Sigmoid colon (tissue), 7 donors: ENCODE results near the gene CFAP61. TPM values are rescaled to one million over a fixed set of nuclear protein-coding genes. Genes with fewer than 3 reads are reported as not detected.

ENCODE experiments used
- DNase-seq: peaks from one replicate; pipeline ENCODE4 v3.0.0-alpha.2; 2019
- H3K27ac ChIP-seq, 4 donors: fragments of 200-600 bp; sonication (generic); one replicate each; pipeline ENCODE4 v1.5.1; 2016 to 2019; ENCODE audit warnings: mild to moderate bottlenecking in 1 of 4
- H3K27me3 ChIP-seq, 3 donors: fragments of 200-600 bp; sonication (generic); one replicate each; pipeline ENCODE4 v1.5.1; 2019; ENCODE audit warnings: mild to moderate bottlenecking in 1 of 3
- H3K36me3 ChIP-seq, 4 donors: fragments of 200-600 bp; sonication (generic); one replicate each; pipeline ENCODE4 v1.5.1; 2016 to 2019
- H3K4me1 ChIP-seq, 4 donors: fragments of 200-600 bp; sonication (generic); one replicate each; pipeline ENCODE4 v1.5.1; 2017 to 2019
- H3K4me3 ChIP-seq, 4 donors: fragments of 200-600 bp; sonication (generic); one replicate each; pipeline ENCODE4 v1.5.1; 2017 to 2019; ENCODE audit warnings: mild to moderate bottlenecking in 2 of 4, moderate library complexity in 1 of 4
- H3K9me3 ChIP-seq, 4 donors: fragments of 200-600 bp in 3 of 4; sonication (generic) in 3 of 4; one replicate each; pipeline versions ENCODE4 v1.5.1 to v1.6.1; 2013 to 2019
- EP300 ChIP-seq, 4 donors: sonication (generic); formaldehyde crosslinking; IDR thresholded peaks; one replicate each; pipeline ENCODE4 v1.6.1; 2017; ENCODE audit warnings: antibody characterized with exemption in 4 of 4
- POLR2A ChIP-seq, 2 donors: fragments of 450-650 bp; IDR thresholded peaks; one replicate each; pipeline ENCODE4 v1.6.1; 2016; ENCODE audit warnings: antibody characterized with exemption in 2 of 2, mild to moderate bottlenecking in 2 of 2, moderate library complexity in 2 of 2
- POLR2AphosphoS5 ChIP-seq, 4 donors: sonication (generic); formaldehyde crosslinking; IDR thresholded peaks; one replicate each; pipeline ENCODE4 v1.6.1; 2017; ENCODE audit warnings: antibody characterized with exemption in 4 of 4
- WGBS, 2 donors: extraction: QIAGEN DNeasy Blood & Tissue Kit; methylation state at CpG; one replicate each; pipeline ENCODE4 v1.1.7; 2013; 5-methylcytosine and 5-hydroxymethylcytosine counted together
- intact Hi-C: fragments of 100-400 bp; cut with DNase I; formaldehyde crosslinking; loops from one replicate; pipeline ENCODE4 v1.15.1; 2023
- polyA plus RNA-seq, 3 donors: library from polyadenylated mRNA; stranded (reverse); fragments of 200-250 nt; gene quantifications; one replicate each; pipeline ENCODE4 v1.2.3, GENCODE V29; 2013
- total RNA-seq, 4 donors: library from RNA; depleted of rRNA; stranded (reverse); fragments of >200 nt; gene quantifications; one replicate each; pipeline ENCODE4 v1.1.0, GENCODE V29; 2016
- TF ChIP-seq, protein P1 (sequence below), 4 experiments: fragments of 450-650 bp in 3 of 4; fragments of 200-600 bp in 1 of 4; IDR thresholded peaks; one replicate each; pipeline ENCODE4 v1.5.1; 2016 to 2019; ENCODE audit warnings: antibody characterized with exemption in 4 of 4, mild to moderate bottlenecking in 3 of 4, moderate library complexity in 2 of 4
- donor health status: healthy with polysubstance abuse.
- donor health status: Bipolar disorder and iron deficiency.
- donor health status: healthy.

CFAP61 gene
- total and polyA plus RNA-seq, 7 donors: 0.15 to 2.0 (median 0.44) TPM; not detected in 3

DNA sequence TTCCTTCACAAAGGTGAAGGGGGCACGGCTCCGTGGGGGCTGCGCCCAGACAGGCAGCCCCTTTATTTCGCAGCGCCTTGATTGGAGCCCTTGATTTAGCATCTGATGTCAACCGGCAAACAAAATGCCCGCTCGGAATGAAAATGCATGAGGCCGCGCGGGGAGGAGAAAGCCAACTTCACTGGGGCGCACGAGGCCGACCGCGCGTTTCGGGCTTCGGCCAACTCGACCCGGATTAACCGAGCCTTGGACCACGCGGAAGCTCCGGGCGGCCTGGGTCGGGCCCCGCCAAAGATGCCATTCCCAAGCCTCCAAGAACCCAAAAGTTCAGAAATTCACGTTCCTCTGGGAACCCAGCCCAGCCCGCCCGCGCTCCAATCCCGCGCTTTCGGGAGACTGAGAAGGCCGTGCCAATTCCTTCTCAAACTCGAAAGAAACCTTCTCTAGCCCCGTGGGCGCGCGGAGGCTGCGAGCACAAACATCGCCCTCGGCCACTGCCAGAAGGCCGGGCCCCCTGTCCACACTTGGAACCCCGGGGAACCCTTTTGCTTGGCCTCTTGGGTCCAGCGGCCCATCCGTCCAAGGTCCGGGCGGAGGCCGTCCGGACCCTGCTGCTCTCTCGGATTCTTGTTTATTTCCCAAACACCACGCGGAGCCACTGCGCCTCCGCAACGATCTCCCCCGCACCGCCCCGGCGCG is 314.7 kb downstream of the CFAP61 start:
- intact Hi-C loops: no loop called here
- WGBS, 2 donors: 2% methylated on average over 63 of the region's 63 CpGs
- H3K27me3 ChIP-seq: peaks cover 55 to 98% (median 77%) of the 10 kb centered on the region in 3 donors

DNA sequence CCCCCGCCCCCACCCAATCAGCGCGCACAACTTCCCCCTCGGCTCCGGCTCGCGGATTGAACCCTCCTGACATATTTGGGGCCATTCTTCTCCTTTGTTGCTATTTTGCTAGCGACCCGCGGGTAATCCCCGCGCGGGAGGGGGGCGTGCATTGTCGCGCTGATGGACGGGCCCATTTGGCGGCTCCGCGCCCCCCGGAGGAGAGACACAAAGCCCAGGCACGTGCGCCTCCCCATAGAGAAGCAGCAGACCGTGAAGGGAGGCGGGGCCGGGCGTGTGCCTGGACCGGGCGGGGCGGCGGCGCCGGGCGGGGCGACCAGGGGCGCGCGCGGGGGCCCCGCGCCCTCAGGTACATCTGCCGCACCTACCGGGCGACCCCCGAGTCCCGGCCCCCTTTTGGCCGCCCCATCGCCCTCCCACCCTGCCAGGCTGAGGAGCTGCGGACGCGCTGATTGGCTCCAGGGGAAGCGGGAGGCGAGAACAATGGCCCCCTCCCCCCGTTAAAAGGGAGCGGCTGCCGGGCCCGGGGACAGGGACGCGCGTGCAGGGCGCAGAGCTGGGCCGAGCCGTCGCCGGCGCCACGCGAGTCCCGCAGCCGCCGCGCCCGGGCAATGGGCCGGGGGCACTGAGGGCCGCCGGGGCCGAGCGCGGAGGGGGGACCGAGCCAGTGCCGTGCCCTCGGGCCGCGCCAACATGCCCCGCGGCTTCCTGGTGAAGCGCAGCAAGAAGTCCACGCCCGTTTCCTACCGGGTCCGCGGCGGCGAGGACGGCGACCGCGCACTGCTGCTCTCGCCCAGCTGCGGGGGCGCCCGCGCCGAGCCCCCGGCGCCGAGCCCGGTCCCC is 315.5 kb downstream of the CFAP61 start, which contains the start of gene INSM1:
TSS of gene INSM1 (plus strand) at position 530 of the 843 bp plus-strand sequence. CDS start at position 694, 164 bp downstream.
- H3K36me3 ChIP-seq: no peaks in the 10 kb centered on the region
- H3K4me1 ChIP-seq: peaks cover 0 to 39% (median 30%) of the 10 kb centered on the region in 4 donors
- TF ChIP-seq POLR2A (IDR thresholded peaks at IDR 0.05) (no peak), POLR2AphosphoS5 (IDR thresholded peaks at IDR 0.05) (no peak), EP300 (IDR thresholded peaks at IDR 0.05) (no peak)
- TF ChIP-seq, protein P1, sequence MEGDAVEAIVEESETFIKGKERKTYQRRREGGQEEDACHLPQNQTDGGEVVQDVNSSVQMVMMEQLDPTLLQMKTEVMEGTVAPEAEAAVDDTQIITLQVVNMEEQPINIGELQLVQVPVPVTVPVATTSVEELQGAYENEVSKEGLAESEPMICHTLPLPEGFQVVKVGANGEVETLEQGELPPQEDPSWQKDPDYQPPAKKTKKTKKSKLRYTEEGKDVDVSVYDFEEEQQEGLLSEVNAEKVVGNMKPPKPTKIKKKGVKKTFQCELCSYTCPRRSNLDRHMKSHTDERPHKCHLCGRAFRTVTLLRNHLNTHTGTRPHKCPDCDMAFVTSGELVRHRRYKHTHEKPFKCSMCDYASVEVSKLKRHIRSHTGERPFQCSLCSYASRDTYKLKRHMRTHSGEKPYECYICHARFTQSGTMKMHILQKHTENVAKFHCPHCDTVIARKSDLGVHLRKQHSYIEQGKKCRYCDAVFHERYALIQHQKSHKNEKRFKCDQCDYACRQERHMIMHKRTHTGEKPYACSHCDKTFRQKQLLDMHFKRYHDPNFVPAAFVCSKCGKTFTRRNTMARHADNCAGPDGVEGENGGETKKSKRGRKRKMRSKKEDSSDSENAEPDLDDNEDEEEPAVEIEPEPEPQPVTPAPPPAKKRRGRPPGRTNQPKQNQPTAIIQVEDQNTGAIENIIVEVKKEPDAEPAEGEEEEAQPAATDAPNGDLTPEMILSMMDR (IDR thresholded peaks at IDR 0.05): no peak
- intact Hi-C loops: no loop called here
- H3K27me3 ChIP-seq: peaks cover 55 to 92% (median 85%) of the 10 kb centered on the region in 3 donors
- DNase-seq: no peak
- no peaks in the 10 kb centered on the region for H3K9me3 ChIP-seq
- no peak within 1 kb of the TSS for H3K27ac ChIP-seq
- H3K4me3 ChIP-seq: peak within 1 kb of the TSS in 3 of 4 donors; percentile 20 to 40 (median 35)
- 1% methylated on average over 108 of the region's 108 CpGs for WGBS, 2 donors

More for the DNA sequence above, 314.7 kb downstream of the CFAP61 start:
- no peak for DNase-seq
- Histone ChIP-seq H3K36me3 (no peaks in the 10 kb centered on the region), H3K4me1 (peaks cover 0 to 39% (median 30%) of the 10 kb centered on the region in 4 donors), H3K4me3 (peak overlapping the region in 3 of 4 donors; percentile 11 to 40 (median 35)), H3K27ac (no peak overlapping the region), H3K9me3 (no peaks in the 10 kb centered on the region)
- no peak for TF ChIP-seq EP300 (IDR thresholded peaks at IDR 0.05)
- TF ChIP-seq POLR2A (IDR thresholded peaks at IDR 0.05): no peak
- no peak for TF ChIP-seq POLR2AphosphoS5 (IDR thresholded peaks at IDR 0.05)
- TF ChIP-seq, protein P1 (IDR thresholded peaks at IDR 0.05): no peak

DNA sequence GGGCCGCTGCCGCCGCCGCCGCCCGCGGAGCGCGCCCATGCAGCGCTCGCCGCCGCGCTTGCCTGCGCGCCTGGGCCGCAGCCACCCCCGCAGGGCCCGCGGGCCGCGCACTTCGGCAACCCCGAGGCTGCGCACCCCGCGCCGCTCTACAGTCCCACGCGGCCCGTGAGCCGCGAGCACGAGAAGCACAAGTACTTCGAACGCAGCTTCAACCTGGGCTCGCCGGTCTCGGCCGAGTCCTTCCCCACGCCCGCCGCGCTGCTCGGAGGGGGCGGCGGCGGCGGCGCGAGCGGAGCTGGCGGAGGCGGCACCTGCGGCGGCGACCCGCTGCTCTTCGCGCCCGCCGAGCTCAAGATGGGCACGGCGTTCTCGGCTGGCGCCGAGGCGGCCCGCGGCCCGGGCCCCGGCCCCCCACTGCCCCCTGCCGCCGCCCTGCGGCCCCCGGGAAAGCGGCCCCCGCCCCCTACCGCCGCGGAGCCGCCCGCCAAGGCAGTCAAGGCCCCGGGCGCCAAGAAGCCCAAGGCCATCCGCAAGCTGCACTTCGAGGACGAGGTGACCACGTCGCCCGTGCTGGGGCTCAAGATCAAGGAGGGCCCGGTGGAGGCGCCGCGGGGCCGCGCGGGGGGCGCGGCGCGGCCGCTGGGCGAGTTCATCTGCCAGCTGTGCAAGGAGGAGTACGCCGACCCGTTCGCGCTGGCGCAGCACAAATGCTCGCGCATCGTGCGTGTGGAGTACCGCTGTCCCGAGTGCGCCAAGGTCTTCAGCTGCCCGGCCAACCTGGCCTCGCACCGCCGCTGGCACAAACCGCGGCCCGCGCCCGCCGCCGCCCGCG is 316.3 kb downstream of the CFAP61 start:
- H3K4me1 ChIP-seq: peaks cover 0 to 37% (median 30%) of the 10 kb centered on the region in 4 donors
- DNase-seq: no peak
- intact Hi-C loops: no loop called here
- H3K9me3 ChIP-seq: no peaks in the 10 kb centered on the region
- peaks cover 53 to 92% (median 84%) of the 10 kb centered on the region in 3 donors for H3K27me3 ChIP-seq
- no peak overlapping the region for H3K27ac ChIP-seq
- H3K4me3 ChIP-seq: peak overlapping the region in 3 of 4 donors; percentile 20 to 40 (median 35)
- no peaks in the 10 kb centered on the region for H3K36me3 ChIP-seq
- WGBS, 2 donors: 1% methylated on average over 130 of the region's 130 CpGs
- TF ChIP-seq POLR2A (IDR thresholded peaks at IDR 0.05) (no peak), EP300 (IDR thresholded peaks at IDR 0.05) (no peak), POLR2AphosphoS5 (IDR thresholded peaks at IDR 0.05) (no peak)
- TF ChIP-seq, protein P1 (IDR thresholded peaks at IDR 0.05): no peak
